Psoas muscle (tissue), 8 donors: ENCODE results near the gene KDM2A. TPM values are rescaled to one million over a fixed set of nuclear protein-coding genes. Genes with fewer than 3 reads are reported as not detected.

Experiments
- ATAC-seq, 4 donors: fragments of 200-7000 bp; cut with Tn5 transposase; one replicate each; pipeline ENCODE4 v1.9.1; 2020; ENCODE audit warnings: moderate library complexity in 3 of 4, mild to moderate bottlenecking in 2 of 4
- DNase-seq, 2 donors: peaks; one replicate each; pipeline ENCODE4 v3.0.0-alpha.2; 2020
- H3K27ac ChIP-seq: fragments of 200-600 bp; one replicate; pipeline ENCODE4 v1.8.0; 2022
- H3K27me3 ChIP-seq, 3 donors: fragments of 200-600 bp in 1 of 3; one replicate each; pipeline versions ENCODE4 v1.6.1 to v1.8.0; 2013 to 2022; ENCODE audit warnings: low read length in 2 of 3, mild to moderate bottlenecking in 2 of 3, moderate library complexity in 1 of 3; ENCODE audit not compliant: insufficient read depth in 3 of 3
- H3K36me3 ChIP-seq, 2 donors: fragments of 200-600 bp in 1 of 2; one replicate each; pipeline versions ENCODE4 v1.6.1 to v1.8.0; 2013 to 2022; ENCODE audit warnings: low read depth in 1 of 2, mild to moderate bottlenecking in 1 of 2, moderate library complexity in 1 of 2; ENCODE audit not compliant: insufficient read depth in 1 of 2
- H3K4me1 ChIP-seq: fragments of 200-600 bp; one replicate; pipeline ENCODE4 v1.8.0; 2022
- H3K4me3 ChIP-seq: fragments of 200-600 bp; one replicate; pipeline ENCODE4 v1.8.0; 2022; ENCODE audit warnings: mild to moderate bottlenecking
- H3K9me3 ChIP-seq: fragments of 200-600 bp; one replicate; pipeline ENCODE4 v1.8.0; 2022
- CTCF ChIP-seq: fragments of 200-600 bp; IDR thresholded peaks from one replicate; pipeline ENCODE4 v1.8.0; 2022; ENCODE audit warnings: antibody characterized with exemption
- WGBS, 3 donors: extraction: QIAGEN DNeasy Blood & Tissue Kit; methylation state at CpG; one replicate each; pipeline versions ENCODE4 v1.1.6 to v1.1.7; 2013; 5-methylcytosine and 5-hydroxymethylcytosine counted together
- intact Hi-C, 2 donors: fragments of 100-400 bp; cut with DNase I; formaldehyde crosslinking; loops; one replicate each; pipeline versions ENCODE4 v1.11.0 to v1.14.2; 2022
- polyA plus RNA-seq, 3 donors: library from polyadenylated mRNA; stranded (reverse); fragments of 200-250 nt; gene quantifications; one replicate each; pipeline ENCODE4 v1.2.3, GENCODE V29; 2013
- total RNA-seq, 4 donors: library from RNA; stranded (reverse); fragmentation: NEBNext Ultra II Directional in 2 of 4; extraction: Animal tissue kit (Norgen Biotek cat#: 25700) in 2 of 4; gene quantifications; one replicate each; pipeline versions ENCODE4 v1.2.1 to v1.2.4, GENCODE V29; 2021 to 2023
- donor health status: healthy with polysubstance abuse.
- donor health status: DM: no; HTN: no; CAD: no; lungs with moderate emphysema.
- donor health status: Bipolar disorder and iron deficiency.
- donor health status: healthy.
- donor health status: DM: yes; HTN: yes; CAD: no.
- donor health status: DM: no; HTN: no; CAD: no.
- donor health status: DM: no; HTN: no; CAD: no.
- donor health status: DM: yes; HTN: yes; CAD: no.

Gene KDM2A
- total and polyA plus RNA-seq, 7 donors: 26.6 to 67.9 (median 52.4) TPM

GRCh38 chr11:67267188-67268080 lies 148.4 kb downstream of the KDM2A start:
- peak overlapping the region; percentile 91 for H3K4me3 ChIP-seq
- peaks cover 0 to 14% of the 10 kb centered on the region in 2 donors for H3K36me3 ChIP-seq
- ATAC-seq: no peak
- H3K9me3 ChIP-seq: no peaks in the 10 kb centered on the region
- peaks cover 56% of the 10 kb centered on the region for H3K4me1 ChIP-seq
- DNase-seq: peak in 1 of 2 donors; percentile 63
- H3K27me3 ChIP-seq: no peaks in the 10 kb centered on the region
- intact Hi-C loops: loop anchor here in 1 of 2 donors (2.0 to 10.0 kb wide), 3 partner anchors 35 to 117 kb away; partner anchors contain the start of gene SSH3
- H3K27ac ChIP-seq: peak overlapping the region; percentile 69
- WGBS, 3 donors: 16 to 21% (median 21%) methylated on average over 30 of the region's 30 CpGs
- TF ChIP-seq CTCF: no peak

- 64 to 70% (median 66%) methylated on average over 21 of the region's 21 CpGs for WGBS, 3 donors
- DNase-seq: peak in 1 of 2 donors; percentile 57
- no peak for TF ChIP-seq CTCF
- Histone ChIP-seq H3K4me1 (peaks cover 60% of the 10 kb centered on the region), H3K27me3 (no peaks in the 10 kb centered on the region), H3K36me3 (peaks cover 0 to 14% of the 10 kb centered on the region in 2 donors), H3K4me3 (peak overlapping the region; percentile 91), H3K9me3 (no peaks in the 10 kb centered on the region), H3K27ac (peak overlapping the region; percentile 69)
- no peak for ATAC-seq
- intact Hi-C loops: loop anchor here in 1 of 2 donors (5.0 to 10.0 kb wide), 2 partner anchors 34 to 116 kb away; partner anchors contain the start of gene SSH3
These were observed 149.3 kb downstream of the KDM2A start for GRCh38 chr11:67268081-67268961.

GRCh38 chr11:67268962-67269268 lies 149.9 kb downstream of the KDM2A start:
- H3K27me3 ChIP-seq: no peaks in the 10 kb centered on the region
- intact Hi-C loops: loop anchor here in 1 of 2 donors (5.0 to 10.0 kb wide), 2 partner anchors 33 to 116 kb away; partner anchors contain the start of gene SSH3
- DNase-seq (peak in 1 of 2 donors; percentile 41), ATAC-seq (no peak)
- peak overlapping the region; percentile 91 for H3K4me3 ChIP-seq
- no peak for TF ChIP-seq CTCF
- 84 to 91% (median 89%) methylated on average over 11 to 13 of the region's 13 CpGs for WGBS, 3 donors
- peaks cover 66% of the 10 kb centered on the region for H3K4me1 ChIP-seq
- H3K27ac ChIP-seq: no peak overlapping the region
- no peaks in the 10 kb centered on the region for H3K9me3 ChIP-seq
- H3K36me3 ChIP-seq: peaks cover 0 to 14% of the 10 kb centered on the region in 2 donors

GRCh38 chr11:67269401-67270255 lies 150.6 kb downstream of the KDM2A start:
- ATAC-seq (no peak), DNase-seq (peak in 1 of 2 donors; percentile 65)
- H3K27ac ChIP-seq: peak overlapping the region; percentile 51
- peak overlapping the region; percentile 91 for H3K4me3 ChIP-seq
- no peak for TF ChIP-seq CTCF
- WGBS, 3 donors: 38 to 48% (median 39%) methylated on average over 15 of the region's 15 CpGs
- H3K36me3 ChIP-seq: peaks cover 0 to 14% of the 10 kb centered on the region in 2 donors
- H3K27me3 ChIP-seq: no peaks in the 10 kb centered on the region
- peaks cover 73% of the 10 kb centered on the region for H3K4me1 ChIP-seq
- H3K9me3 ChIP-seq: no peaks in the 10 kb centered on the region
- intact Hi-C loops: loop anchor here in 1 of 2 donors (5.0 to 10.0 kb wide), 2 partner anchors 33 to 115 kb away; partner anchors contain the start of gene SSH3
